Stimulated activated naive CD4-positive, alpha-beta T cell (primary cell): ENCODE data around the gene PCDHB5.
"Not testable (repeated sequence)": the region's sequence is repeated elsewhere in the genome, so short reads cannot be mapped to it uniquely, and the experiment has no call there.

Experiments
- DNase-seq, 6 experiments: peaks; one replicate each; lab custom pipeline; 2025; lab: John Stamatoyannopoulos, UW

The PCDHB5 gene

DNA sequence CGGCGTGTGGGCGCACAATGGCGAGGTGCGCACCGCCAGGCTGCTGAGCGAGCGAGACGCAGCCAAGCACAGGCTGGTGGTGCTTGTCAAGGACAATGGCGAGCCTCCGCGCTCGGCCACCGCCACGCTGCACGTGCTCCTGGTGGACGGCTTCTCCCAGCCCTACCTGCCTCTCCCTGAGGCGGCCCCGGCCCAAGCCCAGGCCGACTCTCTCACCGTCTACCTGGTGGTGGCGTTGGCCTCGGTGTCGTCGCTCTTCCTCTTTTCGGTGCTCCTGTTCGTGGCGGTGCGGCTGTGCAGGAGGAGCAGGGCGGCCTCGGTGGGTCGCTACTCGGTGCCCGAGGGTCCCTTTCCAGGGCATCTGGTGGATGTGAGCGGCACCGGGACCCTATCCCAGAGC is 17.1 kb downstream of the PCDHB5 start:
- DNase-seq: not testable (repeated sequence)

DNA sequence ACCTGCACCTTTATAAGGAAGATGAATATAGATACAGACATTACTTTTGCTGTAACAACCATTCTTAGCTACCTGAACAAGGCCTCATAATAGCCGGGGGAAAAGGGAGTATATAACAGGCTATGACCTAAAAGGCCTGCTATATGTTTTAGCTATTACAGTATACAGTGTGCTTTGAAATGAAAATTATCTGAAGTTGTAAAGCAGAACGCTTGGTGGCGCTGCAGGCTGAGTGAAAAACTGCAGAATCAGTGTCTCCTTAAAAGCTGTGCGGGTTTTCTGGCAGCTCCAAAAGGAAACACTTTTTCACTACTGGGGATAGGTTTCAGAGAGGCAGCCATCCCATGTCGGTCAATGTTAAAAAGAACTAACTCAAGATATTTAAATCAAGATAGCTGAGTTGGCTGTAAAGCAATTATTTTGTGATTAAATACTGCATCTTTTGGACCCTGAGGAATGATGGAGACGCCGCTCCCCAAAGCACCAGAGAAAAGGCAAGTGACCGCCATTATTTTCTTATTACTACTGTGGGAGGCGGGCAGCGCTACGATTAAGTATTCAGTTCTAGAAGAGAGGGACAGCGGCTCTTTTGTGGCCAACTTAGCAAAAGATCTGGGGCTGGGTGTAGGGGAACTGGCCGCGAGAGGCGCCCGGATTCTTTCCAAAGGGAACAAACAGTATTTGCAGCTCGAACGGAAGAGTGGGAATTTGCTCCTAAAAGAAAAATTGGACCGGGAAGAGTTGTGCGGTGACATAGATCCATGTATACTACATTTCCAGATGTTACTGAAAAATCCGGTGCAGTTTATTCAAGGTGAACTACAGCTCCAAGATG is 20.8 kb downstream of the PCDHB5 start:
- DNase-seq: no peak

- DNase-seq: not testable (repeated sequence)
These were observed 22.4 kb downstream of the PCDHB5 start for GRCh38 chr5:141157356-141157755.

GRCh38 chr5:141157901-141158300 is 22.9 kb downstream of the PCDHB5 start:
- DNase-seq: not testable (repeated sequence)

- peak in 2 of 6 experiments; percentile 3 to 7 for DNase-seq
These were observed 37.6 kb downstream of the PCDHB5 start, which contains the start of gene PCDHB7 for GRCh38 chr5:141172381-141173204. Gene PCDHB7, plus strand, starts transcription at chr5:141172644. Its CDS starts 192 bp downstream, at chr5:141172836.

DNA sequence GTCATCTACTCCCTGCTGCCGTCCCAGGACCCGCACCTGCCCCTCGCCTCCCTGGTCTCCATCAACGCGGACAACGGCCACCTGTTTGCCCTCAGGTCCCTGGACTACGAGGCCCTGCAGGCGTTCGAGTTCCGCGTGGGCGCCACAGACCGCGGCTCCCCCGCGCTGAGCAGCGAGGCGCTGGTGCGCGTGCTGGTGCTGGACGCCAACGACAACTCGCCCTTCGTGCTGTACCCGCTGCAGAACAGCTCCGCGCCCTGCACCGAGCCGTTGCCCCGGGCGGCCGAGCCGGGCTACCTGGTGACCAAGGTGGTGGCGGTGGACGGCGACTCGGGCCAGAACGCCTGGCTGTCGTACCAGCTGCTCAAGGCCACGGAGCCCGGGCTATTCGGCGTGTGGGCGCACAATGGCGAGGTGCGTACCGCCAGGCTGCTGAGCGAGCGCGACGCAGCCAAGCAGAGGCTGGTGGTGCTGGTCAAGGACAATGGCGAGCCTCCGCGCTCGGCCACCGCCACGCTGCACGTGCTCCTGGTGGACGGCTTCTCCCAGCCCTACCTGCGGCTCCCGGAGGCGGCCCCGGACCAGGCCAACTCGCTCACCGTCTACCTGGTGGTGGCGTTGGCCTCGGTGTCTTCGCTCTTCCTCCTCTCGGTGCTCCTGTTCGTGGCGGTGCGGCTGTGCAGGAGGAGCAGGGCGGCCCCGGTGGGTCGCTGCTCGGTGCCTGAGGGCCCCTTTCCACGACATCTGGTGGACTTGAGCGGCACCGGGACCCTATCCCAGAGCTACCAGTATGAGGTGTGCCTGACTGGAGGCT is 39.5 kb downstream of the PCDHB5 start:
- DNase-seq: not testable (repeated sequence)

- no peak for DNase-seq
These were observed 40.9 kb downstream of the PCDHB5 start for GRCh38 chr5:141175933-141176332.

DNA sequence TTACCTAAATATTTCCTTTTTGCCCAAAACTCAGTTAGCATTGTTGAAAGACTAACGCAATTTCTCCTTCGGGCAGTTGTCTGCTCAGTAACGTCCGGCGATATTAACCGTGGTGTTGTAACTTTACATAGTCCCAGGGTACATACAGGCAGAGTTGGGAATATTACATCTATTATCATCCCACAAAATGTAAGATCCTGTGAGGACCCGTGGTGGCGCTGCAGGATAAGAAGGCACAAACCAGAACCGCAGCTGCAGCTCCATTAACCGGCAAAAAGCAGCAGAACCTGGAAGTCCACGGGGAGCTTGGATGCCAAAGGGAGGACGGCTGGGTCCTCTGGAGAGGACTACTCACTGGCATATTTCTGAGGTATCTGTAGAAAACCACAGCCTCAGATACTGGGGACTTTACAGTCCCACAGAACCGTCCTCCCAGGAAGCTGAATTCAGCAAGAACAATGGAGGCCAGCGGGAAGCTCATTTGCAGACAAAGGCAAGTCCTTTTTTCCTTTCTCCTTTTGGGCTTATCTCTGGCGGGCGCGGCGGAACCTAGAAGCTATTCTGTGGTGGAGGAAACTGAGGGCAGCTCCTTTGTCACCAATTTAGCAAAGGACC is 42.7 kb downstream of the PCDHB5 start, which contains the start of gene PCDHB8:
Gene PCDHB8, plus strand, starts transcription at position 214 of the 615 bp plus-strand sequence. Its CDS starts 245 bp downstream, at position 459.
- peak in 1 of 6 experiments; percentile 3 for DNase-seq

- DNase-seq: not testable (repeated sequence)
These were observed 44.4 kb downstream of the PCDHB5 start for GRCh38 chr5:141179371-141179770.

DNA sequence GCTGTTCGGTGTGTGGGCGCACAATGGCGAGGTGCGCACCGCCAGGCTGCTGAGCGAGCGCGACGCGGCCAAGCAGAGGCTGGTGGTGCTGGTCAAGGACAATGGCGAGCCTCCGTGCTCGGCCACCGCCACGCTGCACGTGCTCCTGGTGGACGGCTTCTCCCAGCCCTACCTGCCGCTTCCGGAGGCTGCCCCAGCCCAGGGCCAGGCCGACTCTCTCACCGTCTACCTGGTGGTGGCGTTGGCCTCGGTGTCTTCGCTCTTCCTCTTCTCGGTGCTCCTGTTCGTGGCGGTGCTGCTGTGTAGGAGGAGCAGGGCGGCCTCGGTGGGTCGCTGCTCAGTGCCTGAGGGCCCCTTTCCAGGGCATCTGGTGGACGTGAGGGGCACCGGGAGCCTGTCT is 44.9 kb downstream of the PCDHB5 start:
- not testable (repeated sequence) for DNase-seq

GRCh38 chr5:141180313-141180712 is 45.3 kb downstream of the PCDHB5 start:
- no peak for DNase-seq

- DNase-seq: no peak
These were observed 47.2 kb downstream of the PCDHB5 start, which contains the start of gene PCDHB16 for GRCh38 chr5:141182248-141182647. Gene PCDHB16, plus strand, starts transcription at chr5:141182387. Its CDS starts 173 bp downstream, at chr5:141182560.

DNA sequence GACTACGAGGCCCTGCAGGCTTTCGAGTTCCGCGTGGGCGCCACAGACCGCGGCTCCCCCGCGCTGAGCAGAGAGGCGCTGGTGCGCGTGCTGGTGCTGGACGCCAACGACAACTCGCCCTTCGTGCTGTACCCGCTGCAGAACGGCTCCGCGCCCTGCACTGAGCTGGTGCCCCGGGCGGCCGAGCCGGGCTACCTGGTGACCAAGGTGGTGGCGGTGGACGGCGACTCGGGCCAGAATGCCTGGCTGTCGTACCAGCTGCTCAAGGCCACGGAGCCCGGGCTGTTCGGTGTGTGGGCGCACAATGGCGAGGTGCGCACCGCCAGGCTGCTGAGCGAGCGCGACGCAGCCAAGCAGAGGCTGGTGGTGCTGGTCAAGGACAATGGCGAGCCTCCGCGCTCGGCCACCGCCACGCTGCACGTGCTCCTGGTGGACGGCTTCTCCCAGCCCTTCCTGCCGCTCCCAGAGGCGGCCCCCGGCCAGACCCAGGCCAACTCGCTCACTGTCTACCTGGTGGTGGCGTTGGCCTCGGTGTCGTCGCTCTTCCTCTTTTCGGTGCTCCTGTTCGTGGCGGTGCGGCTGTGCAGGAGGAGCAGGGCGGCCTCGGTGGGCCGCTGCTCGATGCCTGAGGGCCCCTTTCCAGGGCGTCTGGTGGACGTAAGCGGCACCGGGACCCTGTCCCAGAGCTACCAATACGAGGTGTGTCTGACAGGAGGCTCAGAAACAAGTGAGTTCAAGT is 49.3 kb downstream of the PCDHB5 start:
- DNase-seq: not testable (repeated sequence)

DNA sequence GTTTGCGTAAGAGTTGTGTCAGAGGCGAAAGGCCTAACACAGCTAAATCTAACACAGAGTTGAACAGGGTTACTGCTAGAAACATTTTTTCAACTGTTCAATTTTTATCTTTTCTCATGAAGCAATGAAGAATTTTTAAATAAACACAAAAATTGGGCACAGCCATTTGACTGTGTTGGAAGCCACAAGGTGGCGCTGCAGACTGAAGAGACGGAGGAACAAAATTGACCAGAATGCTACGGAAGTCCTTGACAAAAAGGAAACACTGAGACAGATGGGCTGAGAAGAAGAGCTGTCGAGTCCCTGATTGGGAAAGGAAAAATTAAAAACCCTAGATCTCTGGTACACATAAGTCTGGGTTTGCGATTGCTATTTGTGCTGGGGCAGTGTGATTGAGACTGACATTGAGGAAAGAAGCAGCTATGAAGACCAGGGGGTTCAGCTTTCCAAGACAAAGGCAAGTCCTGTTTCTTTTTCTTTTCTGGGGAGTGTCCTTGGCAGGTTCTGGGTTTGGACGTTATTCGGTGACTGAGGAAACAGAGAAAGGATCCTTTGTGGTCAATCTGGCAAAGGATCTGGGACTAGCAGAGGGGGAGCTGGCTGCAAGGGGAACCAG is 52.0 kb downstream of the PCDHB5 start, which contains the start of gene PCDHB9:
Gene PCDHB9, plus strand, starts transcription at position 265 of the 616 bp plus-strand sequence. Its CDS starts 158 bp downstream, at position 423.
- DNase-seq: no peak
